VCaP (cell line): Measurements from ENCODE around the gene TMEM126A.
A peak's percentile ranks its signal among the peaks of the same experiment; 100 is the strongest.

ENCODE experiments used
- H3K27ac ChIP-seq: fragments of 450-650 bp; 2 replicates; pipeline ENCODE4 v1.5.1; 2017
- TF ChIP-seq, protein P1 (sequence below): fragments of 450-650 bp; conservative IDR thresholded peaks from 2 replicates; pipeline ENCODE4 v1.5.1; 2017; ENCODE audit warnings: mild to moderate bottlenecking, moderate library complexity

The TMEM126A gene

DNA sequence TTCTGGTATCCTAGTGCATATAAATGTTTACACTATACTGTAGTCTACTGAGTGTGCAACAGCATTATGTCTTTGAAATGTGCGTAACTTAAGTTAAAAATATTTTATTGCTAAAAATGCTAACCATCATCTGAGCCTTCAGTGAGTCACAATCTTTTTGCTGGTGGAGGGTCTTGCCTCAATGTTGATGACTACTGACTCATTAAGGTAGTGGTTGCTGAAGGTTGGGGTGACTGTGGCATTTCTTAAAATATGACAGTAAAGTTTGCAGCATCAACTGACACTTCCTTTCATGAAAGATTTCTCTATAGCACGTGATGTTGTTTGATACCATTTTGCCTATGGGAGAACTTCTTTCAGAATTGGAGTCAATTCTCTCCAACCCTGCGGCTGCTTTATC, 25.6 kb downstream of the TMEM126A start:
- TF ChIP-seq, protein P1, sequence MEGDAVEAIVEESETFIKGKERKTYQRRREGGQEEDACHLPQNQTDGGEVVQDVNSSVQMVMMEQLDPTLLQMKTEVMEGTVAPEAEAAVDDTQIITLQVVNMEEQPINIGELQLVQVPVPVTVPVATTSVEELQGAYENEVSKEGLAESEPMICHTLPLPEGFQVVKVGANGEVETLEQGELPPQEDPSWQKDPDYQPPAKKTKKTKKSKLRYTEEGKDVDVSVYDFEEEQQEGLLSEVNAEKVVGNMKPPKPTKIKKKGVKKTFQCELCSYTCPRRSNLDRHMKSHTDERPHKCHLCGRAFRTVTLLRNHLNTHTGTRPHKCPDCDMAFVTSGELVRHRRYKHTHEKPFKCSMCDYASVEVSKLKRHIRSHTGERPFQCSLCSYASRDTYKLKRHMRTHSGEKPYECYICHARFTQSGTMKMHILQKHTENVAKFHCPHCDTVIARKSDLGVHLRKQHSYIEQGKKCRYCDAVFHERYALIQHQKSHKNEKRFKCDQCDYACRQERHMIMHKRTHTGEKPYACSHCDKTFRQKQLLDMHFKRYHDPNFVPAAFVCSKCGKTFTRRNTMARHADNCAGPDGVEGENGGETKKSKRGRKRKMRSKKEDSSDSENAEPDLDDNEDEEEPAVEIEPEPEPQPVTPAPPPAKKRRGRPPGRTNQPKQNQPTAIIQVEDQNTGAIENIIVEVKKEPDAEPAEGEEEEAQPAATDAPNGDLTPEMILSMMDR = no peak
- no peak overlapping the region for H3K27ac ChIP-seq

GRCh38 chr11:85679576-85679975, 31.8 kb downstream of the TMEM126A start:
- H3K27ac ChIP-seq = no peak overlapping the region
- TF ChIP-seq, protein P1 = no peak

- no peak overlapping the region for H3K27ac ChIP-seq
- TF ChIP-seq, protein P1 = no peak
Measured at GRCh38 chr11:85680897-85681296, 33.1 kb downstream of the TMEM126A start.

DNA sequence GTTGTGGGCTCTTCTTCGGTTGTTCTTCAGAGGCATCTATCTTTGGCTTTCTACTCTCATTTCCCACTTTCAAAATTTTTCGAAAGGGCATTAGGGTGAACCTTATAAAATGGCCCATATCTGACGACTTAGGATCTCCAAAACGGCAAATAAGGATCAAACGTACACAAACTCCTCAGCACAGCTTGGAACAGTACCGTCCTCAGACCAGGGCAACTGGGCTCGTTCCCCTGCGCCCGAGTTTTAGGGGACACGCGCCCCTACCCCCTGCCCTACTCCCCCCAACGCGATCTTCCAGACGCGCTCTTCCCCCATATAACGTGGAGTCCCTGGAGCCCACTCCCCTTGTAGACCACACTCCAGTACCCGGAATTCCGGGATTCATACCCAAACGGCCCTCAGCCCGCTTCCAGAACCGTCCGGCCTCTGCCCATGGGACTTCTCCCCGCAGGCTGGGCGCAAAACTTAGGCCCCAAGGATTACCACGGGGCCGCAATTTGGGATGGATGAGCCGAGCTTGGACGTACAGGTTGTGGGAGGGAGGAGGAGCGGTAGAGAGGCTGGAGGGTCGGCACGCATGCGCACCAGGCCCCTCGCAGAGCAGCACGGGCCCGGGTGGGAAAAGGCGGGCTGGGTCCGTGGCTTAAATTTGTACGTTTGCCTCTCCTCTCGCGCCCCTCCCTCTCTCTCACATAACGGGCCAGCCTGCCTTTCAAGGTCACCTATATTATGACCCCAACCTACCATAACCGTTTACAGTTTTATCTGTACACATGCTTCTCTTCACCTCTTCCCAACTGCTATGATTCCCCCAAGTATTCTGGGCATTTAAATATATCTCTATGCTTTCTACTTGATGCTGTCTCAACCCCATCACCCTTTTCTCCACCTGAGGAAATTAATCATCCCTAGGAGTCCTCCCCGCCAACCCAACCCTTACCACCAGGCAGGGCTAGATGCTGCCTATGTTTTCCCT, 34.9 kb downstream of the TMEM126A start:
- H3K27ac ChIP-seq = no peak overlapping the region
- TF ChIP-seq, protein P1 = no peak

- TF ChIP-seq, protein P1 = no peak
- H3K27ac ChIP-seq = no peak overlapping the region
Measured at GRCh38 chr11:85685125-85685819, 37.5 kb downstream of the TMEM126A start.

GRCh38 chr11:85685820-85686459, 38.2 kb downstream of the TMEM126A start, which contains the start of gene CCDC89:
CCDC89 (minus strand) TSS chr11:85686195; CDS start chr11:85686130, 65 bp downstream.
- TF ChIP-seq, protein P1 = no peak
- H3K27ac ChIP-seq = no peak within 1 kb of the TSS

- H3K27ac ChIP-seq = peak overlapping the region; percentile 21
- TF ChIP-seq, protein P1 = peak; percentile 82
Measured at GRCh38 chr11:85694385-85694980, 46.7 kb downstream of the TMEM126A start.
